Smooth muscle cell of the brain vasculature (primary cell): ENCODE results near the gene PON1.

Source experiments
- DNase-seq: peaks from one replicate; pipeline ENCODE4 v3.0.0-alpha.2; 2012; ENCODE audit warnings: low read depth, low spot score

The PON1 gene

GRCh38 chr7:95317546-95317945 is 6.8 kb downstream of the PON1 start:
- DNase-seq, result no peak

DNA sequence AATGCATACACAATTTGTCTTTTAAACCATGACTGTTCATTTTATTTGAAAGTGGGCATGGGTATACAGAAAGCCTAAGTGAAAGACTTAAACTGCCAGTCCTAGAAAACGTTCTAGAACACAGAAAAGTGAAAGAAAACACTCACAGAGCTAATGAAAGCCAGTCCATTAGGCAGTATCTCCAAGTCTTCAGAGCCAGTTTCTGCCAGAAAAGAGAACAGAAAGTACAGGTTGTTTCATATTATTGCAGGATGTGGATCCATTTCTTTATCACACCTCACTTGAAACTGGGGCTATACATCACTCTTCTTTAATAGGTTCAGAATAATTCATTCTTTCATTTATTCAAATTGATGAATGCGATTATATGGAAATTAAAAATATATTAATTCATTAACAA is 7.7 kb downstream of the PON1 start:
- no peak for DNase-seq

- DNase-seq, result no peak
Observed at GRCh38 chr7:95312561-95312960, 11.8 kb downstream of the PON1 start.

- no peak for DNase-seq
Observed at GRCh38 chr7:95311389-95311788, 12.9 kb downstream of the PON1 start.

DNA sequence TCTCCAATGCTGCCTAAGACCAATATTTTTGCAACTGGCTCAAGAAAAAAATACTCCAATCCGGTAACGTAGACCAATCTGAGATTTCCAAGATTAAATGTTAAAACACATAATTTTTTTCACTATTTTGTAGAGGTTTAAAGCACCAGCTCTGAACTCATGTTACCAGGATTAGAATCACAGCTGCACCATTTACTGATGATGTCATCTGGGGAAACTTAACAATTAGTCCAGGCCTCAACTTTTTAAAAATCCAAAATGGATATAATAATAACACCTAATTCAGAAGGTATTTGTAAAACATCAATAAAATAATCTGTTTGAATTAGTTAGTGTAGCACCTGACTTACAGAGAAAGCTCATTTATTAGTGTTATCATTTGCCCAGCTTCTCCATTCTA is 14.4 kb downstream of the PON1 start:
- no peak for DNase-seq

DNA sequence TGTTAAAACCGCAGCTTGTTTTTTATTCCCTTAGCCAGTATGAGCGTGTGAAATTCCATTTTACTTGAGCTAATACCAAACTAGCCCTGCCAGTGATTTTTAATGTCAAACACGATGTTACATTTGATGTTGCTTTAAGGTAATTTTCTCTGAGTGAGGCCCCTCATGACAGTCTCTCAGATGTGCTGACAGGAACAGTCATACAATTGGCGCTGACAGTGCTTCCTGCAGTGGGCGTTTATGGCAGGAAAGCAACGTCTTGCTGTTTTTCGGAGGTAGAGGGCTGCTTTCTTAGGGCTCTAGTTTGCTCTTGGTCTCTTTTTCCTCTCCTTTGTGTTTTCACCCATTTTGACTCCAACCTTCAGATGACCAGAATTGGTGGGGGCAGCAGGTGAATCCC is 19.3 kb downstream of the PON1 start:
- no peak for DNase-seq

DNA sequence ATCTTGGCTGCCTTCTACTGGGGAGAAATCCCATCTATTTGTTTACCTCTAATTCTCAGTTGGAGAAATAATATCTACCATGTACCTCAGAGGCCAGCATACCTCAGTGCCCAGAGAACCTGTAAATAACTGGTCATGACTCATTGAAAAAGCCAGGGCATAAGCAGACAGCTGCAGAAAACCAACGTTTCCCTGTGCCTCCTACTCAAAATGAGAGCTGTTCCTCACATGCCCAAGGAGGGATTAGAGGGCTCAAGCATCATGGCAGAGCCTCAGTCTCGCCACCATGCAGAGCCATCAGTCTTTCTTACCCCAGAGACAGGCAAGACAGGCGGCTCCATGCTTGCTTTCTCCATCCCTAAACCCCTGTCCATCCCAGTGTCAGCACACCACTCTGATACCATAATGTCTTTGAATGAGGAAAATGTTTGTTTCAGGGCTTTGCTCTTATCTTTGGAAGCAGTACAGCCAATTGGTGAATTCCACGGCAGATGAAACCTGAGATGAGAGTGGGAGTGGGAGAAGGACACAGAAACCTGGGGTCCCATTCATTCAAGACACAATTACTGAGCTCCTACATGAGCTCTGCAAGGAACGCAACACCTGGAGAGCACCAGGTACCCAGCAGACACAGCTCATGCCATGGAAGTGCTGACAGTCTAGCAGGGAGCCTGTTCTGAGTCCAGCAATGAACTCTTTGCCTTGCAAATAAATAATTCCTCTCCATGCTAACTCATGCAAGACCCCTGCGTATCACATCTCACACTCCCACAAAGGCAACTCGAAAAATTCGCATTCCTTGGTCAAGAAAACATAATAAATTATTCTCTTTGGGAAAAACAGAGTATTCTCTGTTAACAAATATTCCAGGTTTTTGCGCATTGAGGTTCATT is 21.1 kb downstream of the PON1 start:
- DNase-seq, result no peak

- DNase-seq, result no peak
Observed at GRCh38 chr7:95298091-95298490, 26.2 kb downstream of the PON1 start.

DNA sequence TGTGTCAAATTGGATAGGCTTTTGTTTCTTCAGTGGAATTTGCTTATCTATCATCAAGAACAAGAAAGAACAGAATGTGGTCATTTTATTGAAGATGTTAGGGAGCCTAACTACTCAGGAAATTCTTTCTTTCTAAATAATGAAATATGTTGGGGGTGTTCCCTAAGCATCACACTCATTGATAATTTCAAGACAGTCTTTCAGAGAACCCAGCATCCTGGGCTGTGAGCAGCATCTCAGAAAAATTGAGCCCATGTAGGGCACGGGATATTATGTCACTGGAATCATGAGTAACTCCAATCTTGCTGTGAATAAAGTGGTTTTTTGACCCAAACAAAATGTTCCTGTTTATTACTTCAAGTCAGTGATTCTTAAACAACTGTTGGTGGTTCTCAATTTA is 27.3 kb downstream of the PON1 start:
- DNase-seq, result no peak

- no peak for DNase-seq
Observed at GRCh38 chr7:95296456-95296855, 27.9 kb downstream of the PON1 start.

- DNase-seq, result no peak
Observed at GRCh38 chr7:95295397-95295796, 28.9 kb downstream of the PON1 start.

DNA sequence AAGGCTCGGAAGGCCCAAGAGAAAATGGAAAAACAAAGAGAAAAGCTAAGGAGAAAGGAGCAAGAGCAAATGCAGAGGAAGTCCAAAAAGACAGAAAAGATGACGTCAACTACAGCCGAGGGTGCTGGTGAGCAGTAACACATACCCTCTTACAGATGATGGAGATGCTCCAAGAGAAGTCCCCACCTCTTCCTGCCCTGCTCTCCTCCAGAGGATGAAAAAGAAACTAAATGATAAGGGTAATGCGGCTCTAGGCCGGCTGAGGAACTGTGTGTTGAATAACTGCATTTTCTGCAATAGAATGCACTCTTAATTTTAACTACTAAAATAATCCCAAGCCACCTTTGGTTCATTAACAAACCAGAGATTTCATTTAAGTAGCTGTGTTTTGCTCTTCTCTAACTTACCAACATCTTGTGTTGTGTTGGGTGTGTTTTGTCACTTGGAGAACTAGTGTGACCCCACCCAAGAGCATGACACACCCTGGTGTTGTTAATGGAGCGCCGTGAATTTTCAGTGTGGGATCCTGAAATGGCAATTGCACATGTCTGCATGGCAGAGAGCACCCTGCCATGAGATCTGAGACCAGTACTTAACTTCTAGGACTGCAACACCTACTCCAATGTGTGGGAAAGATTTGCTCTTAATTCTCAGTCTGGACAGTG is 34.0 kb downstream of the PON1 start:
- DNase-seq, result no peak

DNA sequence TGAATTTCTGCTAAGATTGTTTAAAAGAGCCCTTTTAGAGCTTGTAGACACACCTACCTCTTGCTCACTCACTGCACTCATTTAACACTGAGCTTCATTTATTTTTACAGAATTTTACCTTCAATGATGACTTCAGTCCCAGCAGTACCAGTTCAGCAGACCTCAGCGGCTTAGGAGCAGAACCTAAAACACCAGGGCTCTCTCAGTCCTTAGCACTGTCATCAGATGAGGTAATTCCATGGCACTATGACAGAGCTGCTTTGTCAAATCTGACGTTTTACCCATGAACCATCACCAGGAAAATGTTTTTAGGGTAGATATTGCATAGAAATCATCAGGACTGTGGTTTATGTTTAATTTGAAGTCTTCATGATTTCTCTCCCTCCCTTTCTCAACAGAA is 38.2 kb downstream of the PON1 start:
- DNase-seq, result no peak

DNA sequence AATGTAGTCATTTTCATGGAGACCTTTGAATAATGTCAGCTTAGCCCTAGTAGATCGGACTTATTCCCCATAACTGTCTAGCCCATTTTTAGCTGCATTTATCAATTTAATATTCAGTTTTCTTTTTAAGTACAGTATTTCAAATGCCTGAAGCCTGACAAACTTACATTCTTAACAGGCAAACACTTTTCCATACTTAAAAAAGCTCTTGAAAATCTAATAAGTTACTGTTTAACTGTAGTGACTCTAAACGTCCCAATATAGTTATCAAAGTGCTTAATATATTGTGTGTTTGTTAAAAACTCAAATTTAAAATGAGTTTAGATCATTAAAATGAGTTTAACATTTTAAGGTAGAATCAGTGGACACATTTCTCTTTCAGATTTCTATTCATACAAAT is 44.9 kb downstream of the PON1 start:
- DNase-seq, result no peak

DNA sequence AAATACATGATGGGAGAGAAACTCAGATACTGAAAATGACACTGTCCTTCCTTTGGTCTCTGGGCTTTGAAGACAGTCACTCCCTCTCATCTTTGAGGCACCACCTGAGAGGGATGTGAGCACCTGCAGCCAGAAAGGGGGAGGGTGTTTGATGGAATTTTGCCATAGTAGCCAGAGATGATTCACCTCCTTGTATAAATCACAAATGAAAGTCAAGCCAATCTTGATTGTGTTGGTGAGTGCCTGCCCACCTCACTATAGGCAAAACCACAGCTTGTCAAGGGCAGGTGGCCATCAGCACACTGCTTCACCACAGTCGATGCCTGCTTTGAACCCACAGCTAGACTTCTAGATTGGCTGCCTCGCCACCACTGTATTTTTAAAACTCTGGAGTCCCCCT is 48.2 kb downstream of the PON1 start:
- DNase-seq, result no peak

GRCh38 chr7:95269640-95270039 is 54.7 kb downstream of the PON1 start:
- no peak for DNase-seq

GRCh38 chr7:95267754-95268153 is 56.6 kb downstream of the PON1 start:
- no peak for DNase-seq

- DNase-seq, result no peak
Observed at GRCh38 chr7:95265634-95266033, 58.7 kb downstream of the PON1 start.

DNA sequence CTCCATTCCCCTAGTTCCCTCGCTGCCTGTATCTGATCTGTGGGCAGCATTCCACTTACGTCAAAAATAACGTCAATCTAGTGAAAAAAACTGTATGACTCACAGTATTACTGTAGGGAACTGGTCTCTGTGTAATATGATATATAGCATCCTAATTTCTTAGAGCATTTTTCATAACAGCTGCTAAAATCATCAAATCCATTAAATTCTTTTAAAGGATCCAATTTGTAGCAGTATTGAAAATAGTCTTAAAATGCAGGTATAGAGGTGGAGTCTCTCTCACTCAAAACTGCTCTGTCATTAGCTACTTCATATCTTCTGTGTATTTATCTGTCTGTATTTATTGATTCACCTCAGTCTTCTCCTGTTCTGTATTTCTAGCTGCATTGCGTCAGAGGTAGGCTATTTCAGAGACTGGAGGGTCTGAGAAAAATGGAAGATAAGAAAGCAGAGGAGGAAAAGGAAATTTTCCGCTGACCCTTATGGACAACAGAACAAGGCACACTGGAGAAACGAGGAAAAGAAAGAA is 59.9 kb downstream of the PON1 start:
- peak; percentile 47 for DNase-seq

DNA sequence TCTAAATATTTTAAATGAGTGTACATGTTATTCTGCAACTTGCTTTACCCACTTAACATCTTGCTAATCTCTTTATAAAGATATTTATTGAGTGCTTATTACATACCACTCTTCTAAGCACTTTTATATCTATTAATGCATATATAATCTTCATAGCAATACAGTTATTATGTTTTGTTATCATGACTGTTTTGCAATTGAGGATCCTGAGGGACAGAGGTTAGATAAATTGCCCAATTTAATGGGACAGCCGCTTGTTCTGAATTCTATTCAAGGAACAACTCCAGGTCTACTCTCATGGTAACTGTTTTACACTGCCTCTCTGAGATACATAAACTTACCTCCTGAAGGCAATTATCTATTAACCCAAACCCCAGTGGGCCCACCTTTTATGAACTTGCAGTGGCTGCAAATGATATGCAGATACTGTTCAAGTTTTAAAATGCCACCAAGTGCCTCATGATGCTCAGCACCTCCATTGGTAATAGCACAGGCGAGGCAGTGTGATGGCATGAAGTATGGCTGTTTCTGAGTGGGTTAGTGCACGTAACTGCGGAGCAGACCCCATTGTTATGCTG is 60.5 kb downstream of the PON1 start:
- DNase-seq, result no peak

- DNase-seq, result no peak
Observed at GRCh38 chr7:95262875-95263274, 61.5 kb downstream of the PON1 start.

- no peak for DNase-seq
Observed at GRCh38 chr7:95261895-95262415, 62.4 kb downstream of the PON1 start.
